Erythroblast (primary cell): Measurements from ENCODE around the gene SLC4A8.

Experiments
- GATA1 ChIP-seq: IDR thresholded peaks from 2 replicates; pipeline ENCODE4 v1.6.1; 2011; ENCODE audit warnings: low read depth, mild to moderate bottlenecking, control low read depth, low read length, moderate library complexity
- POLR2A ChIP-seq: IDR thresholded peaks from 2 replicates; pipeline ENCODE4 v1.6.1; 2011; ENCODE audit warnings: mild to moderate bottlenecking, low read length

DNA sequence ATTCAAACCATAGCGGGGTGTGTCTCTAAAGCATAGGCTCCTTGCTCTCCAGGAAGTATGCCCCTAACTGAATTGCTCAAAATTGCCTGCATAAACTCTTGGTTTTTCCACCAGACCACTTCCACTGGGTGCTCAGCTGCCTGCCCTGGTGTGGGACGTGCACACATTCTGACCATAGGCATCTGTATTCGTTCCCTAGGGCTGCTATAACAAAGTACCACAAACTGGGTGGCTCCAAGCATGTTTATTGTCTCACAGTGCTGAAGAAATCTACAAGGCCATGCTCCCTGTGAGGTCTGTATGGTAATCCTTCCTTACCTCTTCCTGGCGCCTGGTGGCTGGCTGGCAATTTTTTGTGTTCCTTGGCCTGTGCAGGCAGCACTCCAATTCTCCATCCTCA, 17.0 kb upstream of the SLC4A8 start:
- TF ChIP-seq POLR2A (no peak), GATA1 (no peak)
